Measurements from ENCODE around the gene SCLY. TPM values are rescaled to one million over a fixed set of nuclear protein-coding genes. Genes with fewer than 3 reads are reported as not detected.

Gene SCLY
- total RNA-seq, 1 experiment from 2014 or later, result 68.4 TPM

GRCh38 chr2:238093181-238094140 lies 32.7 kb downstream of the SCLY start (continued):
- TF ChIP-seq ZSCAN18 (CRISPR knock-in tag; IDR thresholded peaks at IDR 0.05) (no peak), ZBTB21 (CRISPR knock-in tag; IDR thresholded peaks at IDR 0.05; ENCODE audit: borderline replicate concordance) (no peak), ZNF425 (CRISPR knock-in tag; conservative IDR thresholded peaks at IDR 0.05) (no peak), MLX (CRISPR knock-in tag; IDR thresholded peaks at IDR 0.05) (no peak)

- Mint-ChIP-seq H3K9me3 (no peaks in the 10 kb centered on the region), H3K27ac (peak overlapping the region; percentile 53; the same call in 1 of the 2 replicates), H3K27me3 (ENCODE audit: low read depth) (no peaks in the 10 kb centered on the region), H3K4me3 (no peak overlapping the region), H3K36me3 (peaks cover 18% of the 10 kb centered on the region), H3K4me1 (peaks cover 47% of the 10 kb centered on the region)
- TF ChIP-seq CREM (CRISPR knock-in tag; IDR thresholded peaks at IDR 0.05) (no peak), MYBL2 (CRISPR knock-in tag; IDR thresholded peaks at IDR 0.05) (no peak), RELA (CRISPR knock-in tag; IDR thresholded peaks at IDR 0.05; ENCODE audit: borderline replicate concordance) (no peak), FOXP1 (CRISPR knock-in tag; IDR thresholded peaks at IDR 0.05; ENCODE audit: borderline replicate concordance) (no peak), CTCF (IDR thresholded peaks at IDR 0.05) (no peak), GABPB1 (CRISPR knock-in tag; IDR thresholded peaks at IDR 0.05) (no peak), ZNF121 (CRISPR knock-in tag; IDR thresholded peaks at IDR 0.05) (no peak), HMGA2 (CRISPR knock-in tag; IDR thresholded peaks at IDR 0.05) (no peak), ATF6 (CRISPR knock-in tag; IDR thresholded peaks at IDR 0.05) (no peak), ZNF232 (CRISPR knock-in tag; IDR thresholded peaks at IDR 0.05) (no peak), FOXJ3 (CRISPR knock-in tag; IDR thresholded peaks at IDR 0.05; ENCODE audit: borderline replicate concordance) (no peak), SMAD3 (CRISPR knock-in tag; IDR thresholded peaks at IDR 0.05; ENCODE audit: borderline replicate concordance) (no peak)
- no peak for ATAC-seq
- DNase-seq (ENCODE audit: low spot score), result no peak
- ChIA-PET POLR2A (no interaction called here), CTCF (no interaction called here)
Measured at GRCh38 chr2:238094438-238095022, 33.7 kb downstream of the SCLY start.
